Myocyte (in vitro differentiated cells): ENCODE results near the gene MOB1A. TPM values are rescaled to one million over a fixed set of nuclear protein-coding genes. Genes with fewer than 3 reads are reported as not detected.
"Not testable (repeated sequence)": the region's sequence is repeated elsewhere in the genome, so short reads cannot be mapped to it uniquely, and the experiment has no call there.

Source experiments
- DNase-seq: peaks from one replicate; pipeline ENCODE4 v3.0.0-alpha.2; 2012; ENCODE audit warnings: low read depth
- total RNA-seq: library from RNA; depleted of rRNA; stranded (reverse); fragments of >200 nt; gene quantifications from 2 replicates; pipeline ENCODE4 v1.2.3, GENCODE V29; 2014

MOB1A gene
- total RNA-seq, 1 donor from 2014 or later = 94.5 TPM

DNA sequence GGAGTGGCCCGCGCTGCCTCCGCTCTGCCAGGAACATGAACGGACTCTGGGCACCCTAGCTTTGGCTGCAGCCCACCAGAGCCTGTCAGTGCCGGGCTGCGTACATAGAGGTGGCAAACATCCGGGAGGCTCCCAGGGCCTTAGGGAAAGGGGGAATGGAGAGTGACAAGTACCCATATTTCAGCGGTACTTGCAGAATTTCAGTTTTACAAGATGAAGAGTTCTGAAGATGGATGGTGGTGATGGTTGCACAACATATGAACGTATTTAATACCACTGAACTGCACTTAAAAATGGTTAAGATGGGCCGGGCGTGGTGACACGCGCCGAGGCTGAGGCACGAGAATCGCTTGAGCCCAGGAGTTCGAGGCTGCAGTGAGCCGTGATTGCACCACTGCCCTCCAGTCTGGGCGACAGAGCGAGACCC is 20.6 kb upstream of the MOB1A start:
- no peak for DNase-seq

GRCh38 chr2:74198461-74199274 is 20.0 kb upstream of the MOB1A start, which contains the start of gene MTHFD2:
Gene MTHFD2 (plus strand): TSS chr2:74198615. CDS start chr2:74198642, 27 bp downstream.
- DNase-seq = peak; percentile 92

GRCh38 chr2:74198023-74198460 is 19.4 kb upstream of the MOB1A start:
- DNase-seq = no peak

DNA sequence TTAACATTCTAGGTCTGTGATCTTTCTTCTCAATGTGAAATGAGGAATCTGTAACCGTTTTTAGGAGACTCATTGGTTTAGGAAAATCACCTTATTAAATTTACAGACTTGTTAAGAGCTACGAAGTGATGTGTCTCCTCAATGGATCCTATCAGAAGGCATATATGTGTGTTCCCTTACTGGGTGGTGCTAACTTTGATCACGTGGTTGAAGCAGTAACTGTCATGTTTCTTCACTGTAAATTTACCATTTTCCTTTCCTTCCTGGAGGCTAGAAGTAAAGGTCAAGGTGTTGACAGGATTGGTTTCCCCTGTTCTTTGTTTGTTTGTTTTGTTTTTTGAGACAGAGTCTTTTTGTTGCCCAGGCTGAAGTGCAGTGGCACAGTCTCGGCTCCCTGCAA is 18.4 kb upstream of the MOB1A start:
- no peak for DNase-seq

DNA sequence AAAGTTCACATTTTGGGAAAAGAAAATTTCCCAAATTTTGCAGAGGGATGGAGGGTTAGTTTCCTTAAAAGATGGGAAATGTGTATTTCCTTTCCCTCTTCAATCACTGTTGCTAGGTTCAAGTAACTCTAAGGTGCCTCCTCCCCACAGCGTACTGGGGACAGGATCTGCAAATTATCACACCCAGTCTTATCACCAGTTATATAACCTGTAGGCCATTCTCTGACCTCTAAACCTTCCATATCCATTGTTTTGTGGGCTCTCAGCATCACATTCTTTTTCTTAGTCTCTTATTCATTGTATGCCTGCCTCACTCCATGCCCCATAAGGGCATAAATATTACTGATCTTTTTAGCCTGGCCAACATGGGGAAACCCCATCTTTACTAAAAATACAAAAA is 16.1 kb upstream of the MOB1A start:
- no peak for DNase-seq

DNA sequence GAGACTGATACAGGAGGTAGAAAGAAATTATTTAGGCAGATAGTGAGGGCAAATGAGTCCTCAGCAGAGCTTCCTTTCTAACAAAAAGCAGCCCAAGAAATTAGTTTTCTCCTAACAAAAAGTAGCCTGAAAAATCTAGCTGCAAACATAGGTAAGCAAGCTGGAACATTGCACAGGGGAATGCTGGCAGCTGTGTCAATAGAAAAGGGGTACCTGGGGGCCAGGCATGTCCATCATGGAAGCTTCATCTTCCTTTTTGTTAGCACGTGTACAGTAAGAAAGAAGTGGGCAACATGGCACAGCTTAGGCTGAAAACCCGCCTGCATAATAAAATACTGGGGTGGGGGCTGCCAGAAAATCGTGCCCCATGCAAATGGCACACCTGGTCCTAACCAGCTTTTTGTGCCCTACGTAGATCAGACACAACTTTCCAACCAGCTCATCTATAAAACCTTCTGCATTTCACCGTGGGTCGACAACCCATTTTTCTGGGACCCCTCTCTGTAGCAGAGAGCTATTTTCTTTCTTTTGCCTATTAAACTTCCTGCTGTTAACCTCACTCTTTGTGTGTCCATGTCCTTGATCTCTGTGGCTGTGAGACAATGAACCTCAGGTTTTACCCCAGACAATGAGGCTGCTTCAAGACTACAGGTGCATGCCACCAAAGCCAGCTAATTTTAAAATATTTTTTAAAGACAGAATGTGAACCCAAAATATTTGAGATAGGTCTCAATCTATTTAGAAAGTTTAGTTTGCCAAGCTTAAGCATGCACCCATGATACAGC is 13.1 kb upstream of the MOB1A start:
- DNase-seq = no peak

- DNase-seq = no peak
These were observed 10.0 kb upstream of the MOB1A start for GRCh38 chr2:74188696-74189095.

DNA sequence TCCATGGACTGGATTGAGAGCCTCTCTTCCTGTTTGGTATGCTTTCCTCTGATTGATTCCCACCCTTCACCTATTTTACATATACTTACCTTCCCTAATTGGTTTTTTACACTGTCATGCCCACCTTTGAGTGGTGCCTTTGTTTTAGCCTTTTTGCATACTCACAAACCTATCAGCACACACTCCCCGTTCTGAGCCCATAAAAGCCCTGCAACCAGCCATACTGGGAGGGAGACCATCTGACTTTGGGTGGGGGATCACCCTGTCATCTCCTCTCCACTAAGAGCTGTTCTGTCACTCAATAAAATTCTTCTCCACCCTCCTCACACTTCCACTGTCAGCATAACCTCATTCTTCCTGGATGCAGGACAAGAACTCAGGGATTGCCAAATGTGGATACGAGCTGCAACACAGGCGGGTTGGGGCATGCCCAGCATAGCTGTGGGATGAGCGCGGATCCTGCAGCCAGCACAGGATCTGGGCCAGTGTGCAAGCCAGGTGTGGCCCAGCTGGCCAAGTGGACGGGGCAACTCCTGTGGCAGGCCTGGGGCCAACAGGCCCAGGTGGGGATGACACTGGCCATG is 9.4 kb upstream of the MOB1A start:
- peak; percentile 93 for DNase-seq

- not testable (repeated sequence) for DNase-seq
These were observed 8.0 kb upstream of the MOB1A start for GRCh38 chr2:74186706-74187105.

GRCh38 chr2:74186038-74186437 is 7.4 kb upstream of the MOB1A start:
- no peak for DNase-seq

GRCh38 chr2:74183878-74184277 is 5.2 kb upstream of the MOB1A start:
- DNase-seq = no peak

GRCh38 chr2:74181739-74182138 is 3.1 kb upstream of the MOB1A start:
- peak; percentile 34 for DNase-seq

DNA sequence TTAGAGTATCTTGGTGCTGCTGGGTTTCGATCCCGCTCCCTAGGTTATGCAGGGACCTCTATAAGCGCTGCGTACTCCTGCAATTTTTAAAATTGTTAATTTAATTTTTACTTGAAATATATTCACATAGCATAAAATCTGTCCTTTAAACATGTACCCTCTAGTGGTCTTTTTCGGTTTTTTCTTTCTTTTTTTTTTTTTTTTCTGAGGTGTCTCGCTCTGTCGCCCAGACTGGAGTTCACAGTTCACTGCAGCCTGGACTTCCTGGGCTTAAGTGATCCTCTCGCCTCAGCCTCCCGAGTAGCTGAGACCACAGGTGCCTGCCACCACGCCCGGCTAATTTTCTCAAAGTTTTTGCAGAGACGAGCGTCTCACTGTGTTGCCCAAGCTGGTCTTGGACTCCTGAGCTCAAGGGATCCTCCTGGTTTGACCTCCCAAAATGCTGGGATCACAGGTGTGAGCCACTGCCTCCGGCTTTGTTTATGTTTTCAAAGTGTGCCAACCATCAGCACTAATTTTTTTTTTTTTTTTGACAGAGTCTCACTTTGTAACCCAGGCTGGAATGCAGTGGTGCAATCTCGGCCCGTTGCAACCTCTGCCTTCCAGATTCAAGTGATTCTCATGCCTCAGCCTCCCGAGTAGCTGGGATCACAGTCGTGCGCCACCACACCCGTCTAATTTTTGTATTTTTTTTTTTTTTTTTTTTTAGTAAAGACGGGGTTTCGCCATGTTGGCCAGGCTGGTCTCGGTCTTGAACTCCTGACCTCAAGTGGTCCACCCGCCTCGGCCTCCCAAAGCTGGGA is 585 bp upstream of the MOB1A start:
- no peak for DNase-seq

GRCh38 chr2:74177696-74178095 is 983 bp downstream of the MOB1A start:
- DNase-seq = no peak

GRCh38 chr2:74174909-74175308 is 3.8 kb downstream of the MOB1A start:
- no peak for DNase-seq

GRCh38 chr2:74168739-74169138 is 9.9 kb downstream of the MOB1A start:
- no peak for DNase-seq

DNA sequence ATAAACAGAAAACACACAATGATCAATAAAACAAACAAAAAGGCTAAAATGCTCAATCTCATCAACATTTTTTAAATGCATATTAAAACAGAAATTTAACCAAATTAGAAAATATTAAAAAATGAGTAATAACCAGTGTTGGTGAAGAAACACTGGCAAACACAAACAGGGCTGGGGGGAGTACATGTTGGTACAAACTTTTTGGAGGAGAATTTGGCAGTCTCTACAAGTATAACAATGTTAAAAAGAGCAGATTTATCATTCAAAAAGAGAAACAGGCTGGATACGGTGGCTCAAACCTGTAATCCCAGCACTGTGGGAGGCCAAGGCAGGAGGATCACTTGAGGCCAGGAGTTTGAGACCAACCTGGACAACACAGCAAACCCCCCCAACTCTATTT is 13.9 kb downstream of the MOB1A start:
- DNase-seq = no peak

GRCh38 chr2:74162951-74163350 is 15.7 kb downstream of the MOB1A start:
- no peak for DNase-seq

- no peak for DNase-seq
These were observed 22.8 kb downstream of the MOB1A start for GRCh38 chr2:74155830-74156229.

DNA sequence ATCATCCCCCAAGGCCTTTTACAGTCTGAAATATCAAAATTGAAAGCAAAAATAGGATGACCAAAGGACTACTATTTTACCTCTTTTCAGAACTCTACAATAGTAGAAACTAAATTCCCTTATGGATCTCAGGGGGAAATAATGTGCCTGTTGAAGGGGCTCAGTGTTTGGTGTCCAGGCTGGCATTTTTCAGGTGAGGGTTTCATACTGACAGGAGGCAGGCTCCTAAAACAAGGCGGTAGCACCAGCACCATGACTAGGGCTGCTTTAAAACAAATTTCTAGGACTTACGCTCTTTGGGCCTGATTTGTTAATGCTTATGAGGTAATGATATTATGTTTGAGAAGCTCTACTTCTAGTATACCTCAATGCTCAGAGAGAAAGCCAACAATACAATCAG is 25.7 kb downstream of the MOB1A start:
- DNase-seq = no peak
